CD14-positive monocyte (primary cell): ENCODE results near the gene TMEM116. TPM values are rescaled to one million over a fixed set of nuclear protein-coding genes. Genes with fewer than 3 reads are reported as not detected.
A peak's percentile ranks its signal among the peaks of the same experiment; 100 is the strongest.

Experiments used
- DNase-seq, 3 donors: peaks; one replicate each; pipeline ENCODE4 v3.0.0-alpha.2; 2011 to 2022
- H2AFZ ChIP-seq: 2 replicates; pipeline ENCODE4 v1.6.0; 2012; ENCODE audit warnings: mild to moderate bottlenecking, low read depth, low read length, inconsistent platforms; ENCODE audit not compliant: insufficient read depth, poor library complexity, severe bottlenecking
- H3K27ac ChIP-seq, 2 donors: 1 replicate in 1 of 2; 2 replicates in 1 of 2; pipeline ENCODE4 v1.5.1; 2012 to 2013; ENCODE audit warnings: low read length in 2 of 2, control low read depth in 1 of 2, inconsistent platforms in 1 of 2, low read depth in 1 of 2, mild to moderate bottlenecking in 1 of 2
- H3K27me3 ChIP-seq, 2 donors: one replicate each; pipeline versions ENCODE4 v1.6.0 to v1.6.1; 2011 to 2013; ENCODE audit warnings: low read length in 2 of 2; ENCODE audit not compliant: control insufficient read depth in 2 of 2, insufficient read depth in 2 of 2
- H3K36me3 ChIP-seq, 2 donors: replicated peaks in 1 of 2; 1 replicate in 1 of 2; 2 replicates in 1 of 2; pipeline versions ENCODE4 v1.5.1 to v1.6.1; 2012 to 2013; ENCODE audit warnings: low read length in 2 of 2, control low read depth in 1 of 2, inconsistent platforms in 1 of 2, mild to moderate bottlenecking in 1 of 2; ENCODE audit not compliant: insufficient read depth in 2 of 2, control insufficient read depth in 1 of 2
- H3K4me1 ChIP-seq, 2 donors: 1 replicate in 1 of 2; 2 replicates in 1 of 2; pipeline versions ENCODE4 v1.5.1 to v1.6.1; 2012 to 2013; ENCODE audit warnings: low read length in 2 of 2, control low read depth in 1 of 2, inconsistent platforms in 1 of 2, mild to moderate bottlenecking in 1 of 2, moderate library complexity in 1 of 2; ENCODE audit not compliant: insufficient read depth in 2 of 2, control insufficient read depth in 1 of 2
- H3K4me2 ChIP-seq: replicated peaks from 2 replicates; pipeline ENCODE3; 2012; ENCODE audit warnings: low read length, moderate library complexity, mild to moderate bottlenecking; ENCODE audit not compliant: poor library complexity, severe bottlenecking; ENCODE audit errors: extremely low read depth
- H3K4me3 ChIP-seq, 3 experiments: fragments of 200-600 bp in 1 of 3; sonication (generic) in 1 of 3; replicated peaks in 1 of 3; 1 replicate in 2 of 3; 2 replicates in 1 of 3; pipeline ENCODE4 v1.5.1; 2011 to 2013; ENCODE audit warnings: low read length in 3 of 3, mild to moderate bottlenecking in 3 of 3, control low read depth in 2 of 3, low read depth in 2 of 3, inconsistent platforms in 1 of 3, moderate library complexity in 1 of 3
- H3K79me2 ChIP-seq: 2 replicates; pipeline ENCODE4 v1.6.0; 2012; ENCODE audit warnings: mild to moderate bottlenecking, control low read depth, inconsistent platforms, low read length, moderate library complexity; ENCODE audit not compliant: insufficient read depth
- H3K9ac ChIP-seq: 2 replicates; pipeline ENCODE4 v1.6.0; 2017; ENCODE audit warnings: low read length, mild to moderate bottlenecking; ENCODE audit not compliant: insufficient read depth, poor library complexity, severe bottlenecking
- H3K9me3 ChIP-seq, 2 donors: replicated peaks in 1 of 2; 1 replicate in 1 of 2; 2 replicates in 1 of 2; pipeline versions ENCODE4 v1.5.1 to v1.6.1; 2012 to 2013; ENCODE audit warnings: low read length in 2 of 2, control low read depth in 1 of 2; ENCODE audit not compliant: control insufficient read depth in 1 of 2, insufficient read depth in 1 of 2
- H4K20me1 ChIP-seq: 2 replicates; pipeline ENCODE4 v1.6.0; 2012; ENCODE audit warnings: mild to moderate bottlenecking, low read length, control low read depth, moderate library complexity; ENCODE audit not compliant: insufficient read depth
- H3K27ac Mint-ChIP-seq, 7 donors: one replicate each; pipeline ENCODE4 v1.8.0; 2020; ENCODE audit warnings: mild to moderate bottlenecking in 7 of 7, mixed read lengths in 7 of 7, moderate library complexity in 6 of 7, inconsistent platforms in 2 of 7
- H3K27me3 Mint-ChIP-seq, 3 donors: one replicate each; pipeline ENCODE4 v1.8.0; 2021 to 2022; ENCODE audit warnings: low read depth in 3 of 3, mild to moderate bottlenecking in 3 of 3, mixed read lengths in 3 of 3, moderate library complexity in 3 of 3, inconsistent platforms in 1 of 3
- H3K36me3 Mint-ChIP-seq, 2 donors: one replicate each; pipeline ENCODE4 v1.8.0; 2020; ENCODE audit warnings: mixed read lengths in 2 of 2, inconsistent platforms in 1 of 2, mild to moderate bottlenecking in 1 of 2
- H3K4me1 Mint-ChIP-seq: one replicate; pipeline ENCODE4 v1.8.0; 2020; ENCODE audit warnings: mild to moderate bottlenecking, mixed read lengths
- H3K4me3 Mint-ChIP-seq, 2 donors: one replicate each; pipeline ENCODE4 v1.8.0; 2020; ENCODE audit warnings: mild to moderate bottlenecking in 2 of 2, mixed read lengths in 2 of 2, moderate library complexity in 1 of 2
- H3K9me3 Mint-ChIP-seq, 7 donors: one replicate each; pipeline ENCODE4 v1.8.0; 2020 to 2022; ENCODE audit warnings: mixed read lengths in 7 of 7, mild to moderate bottlenecking in 6 of 7, moderate library complexity in 6 of 7, inconsistent platforms in 2 of 7
- WGBS: methylation state at CpG from one replicate; pipeline ENCODE4 v1.1.5; 2013; ENCODE audit warnings: missing lambda C conversion rate; ENCODE audit not compliant: insufficient coverage; 5-methylcytosine and 5-hydroxymethylcytosine counted together
- intact Hi-C, 2 donors: fragments of 100-400 bp; cut with micrococcal nuclease; formaldehyde crosslinking; loops; one replicate each; pipeline versions ENCODE4 v1.15.0 to v1.15.1; 2023
- polyA plus RNA-seq, 3 donors: library from polyadenylated mRNA; depleted of rRNA in 1 of 3; unstranded in 2 of 3; stranded (reverse) in 1 of 3; fragments of 300-500 nt in 2 of 3; fragments of >200 nt in 1 of 3; fragmentation: Illumina TruSeq in 2 of 3; gene quantifications; 1 replicate in 2 of 3; 2 replicates in 1 of 3; pipeline ENCODE4 v1.2.3, GENCODE V29; 2012 to 2021
- TF ChIP-seq, protein P1 (sequence below): fragments of 200-600 bp; IDR thresholded peaks from one replicate; pipeline ENCODE4 v1.8.0; 2022; ENCODE audit warnings: antibody characterized with exemption, mild to moderate bottlenecking

Gene TMEM116
- polyA plus RNA-seq, 3 donors, result 5.6 to 11.6 (median 8.3) TPM

DNA sequence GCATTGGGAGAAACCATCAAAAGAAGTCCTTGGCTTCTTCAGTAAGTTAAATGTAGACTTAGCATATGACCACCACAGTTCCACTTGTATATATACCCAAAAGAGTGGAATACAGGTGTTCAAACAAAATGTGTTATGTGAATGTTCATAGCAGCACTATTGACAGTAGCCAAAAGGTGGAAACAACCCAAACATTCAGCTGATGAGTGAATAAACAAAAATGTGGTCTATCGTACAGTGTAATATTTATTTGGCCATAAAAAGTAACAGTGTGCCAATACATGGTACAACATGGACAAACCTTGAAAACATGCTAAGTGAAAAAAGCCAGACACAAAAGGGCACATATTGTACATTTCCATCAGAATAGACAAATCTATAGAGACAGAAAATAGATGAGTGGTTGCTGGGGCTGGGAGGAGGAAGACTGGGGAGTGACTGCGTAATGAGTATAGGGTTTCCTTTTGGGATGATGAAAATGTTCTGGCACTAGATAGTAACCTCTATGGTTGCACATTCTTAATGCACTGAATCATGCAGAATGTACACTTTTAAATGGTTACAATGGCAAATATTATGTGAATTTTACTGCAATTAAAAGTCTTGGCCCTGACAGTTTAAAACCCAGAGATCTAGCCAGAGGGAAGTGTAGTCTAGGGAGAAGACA lies 5.7 kb upstream of the TMEM116 start:
- H3K9me3 ChIP-seq, result no peaks in the 10 kb centered on the region
- H3K4me1 ChIP-seq, result peaks cover 28 to 34% of the 10 kb centered on the region in 2 donors
- DNase-seq, result no peak
- intact Hi-C loops, result loop anchor here (10.0 kb wide), 2 partner anchors 74 to 96 kb away; no protein-coding TSS in a partner anchor
- no peak overlapping the region for H3K4me2 ChIP-seq
- H3K36me3 ChIP-seq, result peaks cover 60 to 76% of the 10 kb centered on the region in 2 donors
- Mint-ChIP-seq H3K27me3 (no peaks in the 10 kb centered on the region), H3K36me3 (peaks cover 51 to 73% of the 10 kb centered on the region in 2 donors), H3K9me3 (peaks cover 0 to 2% (median 0%) of the 10 kb centered on the region in 7 donors), H3K4me1 (peaks cover 41% of the 10 kb centered on the region), H3K4me3 (no peak overlapping the region), H3K27ac (peak overlapping the region in 5 of 7 donors; percentile 13 to 69 (median 27))
- no CpG with 5 or more reads among the region's 2 CpGs for WGBS
- no peak overlapping the region for H3K4me3 ChIP-seq
- H3K9ac ChIP-seq, result no peak overlapping the region
- H3K27ac ChIP-seq, result peak overlapping the region in 1 of 2 donors; percentile 38
- no peak overlapping the region for H2AFZ ChIP-seq
- peaks cover 100% of the 10 kb centered on the region for H4K20me1 ChIP-seq
- peaks cover 91% of the 10 kb centered on the region for H3K79me2 ChIP-seq
- H3K27me3 ChIP-seq, result no peaks in the 10 kb centered on the region
- TF ChIP-seq, protein P1, sequence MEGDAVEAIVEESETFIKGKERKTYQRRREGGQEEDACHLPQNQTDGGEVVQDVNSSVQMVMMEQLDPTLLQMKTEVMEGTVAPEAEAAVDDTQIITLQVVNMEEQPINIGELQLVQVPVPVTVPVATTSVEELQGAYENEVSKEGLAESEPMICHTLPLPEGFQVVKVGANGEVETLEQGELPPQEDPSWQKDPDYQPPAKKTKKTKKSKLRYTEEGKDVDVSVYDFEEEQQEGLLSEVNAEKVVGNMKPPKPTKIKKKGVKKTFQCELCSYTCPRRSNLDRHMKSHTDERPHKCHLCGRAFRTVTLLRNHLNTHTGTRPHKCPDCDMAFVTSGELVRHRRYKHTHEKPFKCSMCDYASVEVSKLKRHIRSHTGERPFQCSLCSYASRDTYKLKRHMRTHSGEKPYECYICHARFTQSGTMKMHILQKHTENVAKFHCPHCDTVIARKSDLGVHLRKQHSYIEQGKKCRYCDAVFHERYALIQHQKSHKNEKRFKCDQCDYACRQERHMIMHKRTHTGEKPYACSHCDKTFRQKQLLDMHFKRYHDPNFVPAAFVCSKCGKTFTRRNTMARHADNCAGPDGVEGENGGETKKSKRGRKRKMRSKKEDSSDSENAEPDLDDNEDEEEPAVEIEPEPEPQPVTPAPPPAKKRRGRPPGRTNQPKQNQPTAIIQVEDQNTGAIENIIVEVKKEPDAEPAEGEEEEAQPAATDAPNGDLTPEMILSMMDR, result no peak

GRCh38 chr12:112017041-112017440 lies 4.1 kb upstream of the TMEM116 start:
- peaks cover 0 to 2% (median 0%) of the 10 kb centered on the region in 7 donors for H3K9me3 Mint-ChIP-seq
- Histone ChIP-seq H3K27me3 (no peaks in the 10 kb centered on the region), H2AFZ (no peak overlapping the region), H3K9me3 (no peaks in the 10 kb centered on the region), H3K36me3 (peaks cover 43 to 59% of the 10 kb centered on the region in 2 donors), H3K9ac (no peak overlapping the region), H3K4me2 (no peak overlapping the region), H3K27ac (no peak overlapping the region), H4K20me1 (peaks cover 84% of the 10 kb centered on the region), H3K79me2 (peaks cover 88% of the 10 kb centered on the region), H3K4me1 (peaks cover 37 to 46% of the 10 kb centered on the region in 2 donors), H3K4me3 (no peak overlapping the region)
- peak overlapping the region in 2 of 7 donors; percentile 11 to 79 for H3K27ac Mint-ChIP-seq
- no peak for DNase-seq
- WGBS, result 100% methylated on average over 1 of the region's 1 CpG
- no peak overlapping the region for H3K4me3 Mint-ChIP-seq
- H3K36me3 Mint-ChIP-seq, result peaks cover 37 to 60% of the 10 kb centered on the region in 2 donors
- peaks cover 49% of the 10 kb centered on the region for H3K4me1 Mint-ChIP-seq
- intact Hi-C loops, result loop anchor here (10.0 kb wide), 2 partner anchors 72 to 98 kb away; no protein-coding TSS in a partner anchor
- TF ChIP-seq, protein P1, result no peak
- H3K27me3 Mint-ChIP-seq, result no peaks in the 10 kb centered on the region
